Smooth muscle cell (in vitro differentiated cells): Measurements from ENCODE around the gene GAK. TPM values are rescaled to one million over a fixed set of nuclear protein-coding genes. Genes with fewer than 3 reads are reported as not detected.

ENCODE experiments used
- DNase-seq: peaks from one replicate; lab custom pipeline; 2025; ENCODE audit not compliant: unreplicated experiment; lab: John Stamatoyannopoulos, UW
- H2AFZ ChIP-seq: fragments of 200-600 bp; sonication (generic); 2 replicates; pipeline ENCODE4 v1.6.0; 2016; ENCODE audit warnings: antibody characterized with exemption, low read depth, mild to moderate bottlenecking
- H3F3A ChIP-seq: fragments of 200-600 bp; sonication (generic); 2 replicates; pipeline ENCODE4 v1.6.0; 2017; ENCODE audit warnings: antibody characterized with exemption, low read depth
- H3K27ac ChIP-seq: fragments of 200-600 bp; sonication (generic); 2 replicates; pipeline ENCODE4 v1.5.1; 2016; ENCODE audit warnings: low read depth, mild to moderate bottlenecking
- H3K27me3 ChIP-seq: fragments of 200-600 bp; sonication (generic); 2 replicates; pipeline ENCODE4 v1.6.1; 2016; ENCODE audit warnings: low read depth, mild to moderate bottlenecking
- H3K36me3 ChIP-seq: fragments of 200-600 bp; sonication (generic); 2 replicates; pipeline ENCODE4 v1.5.1; 2016; ENCODE audit warnings: low read depth
- H3K4me1 ChIP-seq: fragments of 200-600 bp; sonication (generic); 2 replicates; pipeline ENCODE4 v1.5.1; 2016; ENCODE audit warnings: low read depth
- H3K4me2 ChIP-seq: fragments of 200-600 bp; sonication (generic); 2 replicates; pipeline ENCODE4 v1.6.0; 2016; ENCODE audit warnings: mild to moderate bottlenecking
- H3K4me3 ChIP-seq: fragments of 200-600 bp; sonication (generic); 2 replicates; pipeline ENCODE4 v1.5.1; 2016; ENCODE audit warnings: mild to moderate bottlenecking
- H3K79me2 ChIP-seq: fragments of 200-600 bp; sonication (generic); 2 replicates; pipeline ENCODE4 v1.6.0; 2016; ENCODE audit warnings: low read depth, mild to moderate bottlenecking
- H3K9ac ChIP-seq: fragments of 200-600 bp; sonication (generic); 2 replicates; pipeline ENCODE4 v1.6.0; 2016; ENCODE audit warnings: low read depth
- H3K9me3 ChIP-seq: fragments of 200-600 bp; sonication (generic); replicated peaks from 2 replicates; pipeline ENCODE4 v1.5.1; 2016; ENCODE audit warnings: low read depth
- H4K20me1 ChIP-seq: fragments of 200-600 bp; sonication (generic); 2 replicates; pipeline ENCODE4 v1.6.0; 2016; ENCODE audit warnings: low read depth
- WGBS: methylation state at CpG from one replicate; pipeline ENCODE4 v1.1.7; 2016; ENCODE audit warnings: low lambda C conversion rate; 5-methylcytosine and 5-hydroxymethylcytosine counted together
- polyA plus RNA-seq: library from polyadenylated mRNA; unstranded; fragments of >200 nt; fragmentation: Nextera tagmentation; extraction: Ambion mirVana; gene quantifications from 2 replicates; pipeline ENCODE4 v1.2.1, GENCODE V29; 2016
- total RNA-seq: library from RNA; depleted of rRNA; stranded (reverse); fragments of >200 nt; gene quantifications from 2 replicates; pipeline ENCODE4 v1.2.3, GENCODE V29; 2014
- TF ChIP-seq, protein P1 (sequence below): fragments of 200-600 bp; sonication (generic); IDR thresholded peaks from 2 replicates; pipeline ENCODE4 v1.5.1; 2017; ENCODE audit warnings: borderline replicate concordance, mild to moderate bottlenecking, antibody characterized with exemption; ENCODE audit not compliant: insufficient read depth, poor library complexity, severe bottlenecking

GAK gene
- total and polyA plus RNA-seq, 2 experiments from 2014 or later = 56.2 to 85.4 TPM

DNA sequence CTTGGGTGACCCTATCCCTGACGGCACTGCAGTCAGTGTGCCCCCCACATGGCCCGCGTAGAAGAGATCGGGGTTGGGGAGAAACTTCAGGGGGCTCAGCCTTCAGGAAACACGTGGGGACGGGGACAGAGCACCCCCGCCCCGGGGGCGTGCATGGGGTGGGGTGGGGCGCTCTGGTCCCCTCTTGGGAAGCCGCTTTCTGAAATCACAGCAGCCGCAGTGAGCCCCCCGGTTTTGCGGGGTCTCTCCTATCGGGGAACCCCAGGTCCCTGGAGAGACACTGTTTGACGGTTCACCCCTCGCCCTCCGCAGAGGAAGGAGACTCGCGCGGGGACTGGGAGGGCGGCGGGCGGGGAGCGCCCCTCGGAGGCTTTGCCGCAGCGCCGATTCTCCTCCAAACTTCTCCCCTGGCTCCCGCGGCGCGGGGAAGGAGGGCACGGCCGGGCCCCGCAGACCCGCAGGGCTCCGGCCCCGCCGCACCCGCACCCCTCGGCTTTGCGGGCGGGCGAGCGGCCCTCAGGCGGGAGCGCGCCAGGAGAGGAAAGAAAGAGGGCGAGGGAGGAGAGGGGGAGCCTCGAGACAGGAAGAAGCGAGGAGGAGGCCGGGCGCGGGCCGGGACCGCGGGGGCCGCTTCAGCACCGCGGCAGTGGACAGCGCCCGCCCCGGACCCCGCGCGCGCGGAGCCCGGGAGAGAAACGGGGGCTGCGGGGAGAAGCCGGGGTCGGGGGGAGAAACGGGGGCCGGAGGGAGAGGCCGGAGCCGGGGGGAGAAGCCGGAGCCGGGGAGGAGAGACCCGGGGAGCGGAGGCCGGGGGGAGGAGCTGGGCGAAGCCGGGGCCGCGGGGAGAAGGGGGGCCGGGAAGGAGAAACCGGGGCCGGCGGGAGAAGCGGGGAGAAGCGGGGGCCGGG lies 106.8 kb downstream of the GAK start:
- Histone ChIP-seq H4K20me1 (no peaks in the 10 kb centered on the region), H3K4me3 (peak overlapping the region; percentile 40), H3K27ac (no peak overlapping the region), H3F3A (no peaks in the 10 kb centered on the region), H3K9ac (no peak overlapping the region), H3K27me3 (peaks cover 85% of the 10 kb centered on the region), H3K79me2 (no peaks in the 10 kb centered on the region), H2AFZ (no peak overlapping the region), H3K9me3 (no peaks in the 10 kb centered on the region), H3K4me1 (no peaks in the 10 kb centered on the region), H3K4me2 (peak overlapping the region; percentile 88), H3K36me3 (no peaks in the 10 kb centered on the region)
- TF ChIP-seq, protein P1, sequence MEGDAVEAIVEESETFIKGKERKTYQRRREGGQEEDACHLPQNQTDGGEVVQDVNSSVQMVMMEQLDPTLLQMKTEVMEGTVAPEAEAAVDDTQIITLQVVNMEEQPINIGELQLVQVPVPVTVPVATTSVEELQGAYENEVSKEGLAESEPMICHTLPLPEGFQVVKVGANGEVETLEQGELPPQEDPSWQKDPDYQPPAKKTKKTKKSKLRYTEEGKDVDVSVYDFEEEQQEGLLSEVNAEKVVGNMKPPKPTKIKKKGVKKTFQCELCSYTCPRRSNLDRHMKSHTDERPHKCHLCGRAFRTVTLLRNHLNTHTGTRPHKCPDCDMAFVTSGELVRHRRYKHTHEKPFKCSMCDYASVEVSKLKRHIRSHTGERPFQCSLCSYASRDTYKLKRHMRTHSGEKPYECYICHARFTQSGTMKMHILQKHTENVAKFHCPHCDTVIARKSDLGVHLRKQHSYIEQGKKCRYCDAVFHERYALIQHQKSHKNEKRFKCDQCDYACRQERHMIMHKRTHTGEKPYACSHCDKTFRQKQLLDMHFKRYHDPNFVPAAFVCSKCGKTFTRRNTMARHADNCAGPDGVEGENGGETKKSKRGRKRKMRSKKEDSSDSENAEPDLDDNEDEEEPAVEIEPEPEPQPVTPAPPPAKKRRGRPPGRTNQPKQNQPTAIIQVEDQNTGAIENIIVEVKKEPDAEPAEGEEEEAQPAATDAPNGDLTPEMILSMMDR = no peak
- WGBS = 24% methylated on average over 33 of the region's 94 CpGs
- no peak for DNase-seq

DNA sequence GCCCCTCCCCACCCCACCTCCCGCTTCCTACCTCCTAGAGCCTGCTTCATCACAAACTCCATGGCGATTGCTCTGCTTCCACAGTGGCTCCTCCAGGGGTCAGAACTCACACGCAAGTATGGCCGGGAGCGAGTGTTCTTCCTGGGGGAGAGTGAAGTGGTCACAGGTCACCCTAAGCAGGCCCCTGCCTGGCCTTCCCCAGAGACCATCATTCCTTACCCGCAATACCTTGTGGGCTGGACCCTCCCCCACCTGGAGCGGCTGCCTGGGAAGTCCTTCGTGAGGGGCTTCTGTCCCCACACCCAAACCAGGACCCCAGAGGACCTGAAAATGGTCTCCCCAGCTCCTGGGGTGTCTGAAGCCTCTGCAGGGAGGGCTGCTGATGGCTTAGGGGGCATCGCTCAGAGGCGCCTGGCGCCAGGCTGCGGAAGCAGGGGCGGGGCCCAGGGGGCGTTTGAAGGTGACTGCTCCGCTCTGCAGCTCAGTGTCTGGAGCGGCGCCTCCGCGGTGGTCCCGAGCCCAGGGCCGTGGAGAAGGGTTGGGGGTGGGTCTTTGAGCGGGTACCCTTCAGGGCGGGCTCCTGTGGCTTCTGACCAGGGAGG lies 107.6 kb downstream of the GAK start:
- peaks cover 82% of the 10 kb centered on the region for H3K27me3 ChIP-seq
- TF ChIP-seq, protein P1 = no peak

GRCh38 chr4:823761-824460 lies 108.2 kb downstream of the GAK start:
- TF ChIP-seq, protein P1 = no peak
- no peaks in the 10 kb centered on the region for H3K4me1 ChIP-seq
- H3K36me3 ChIP-seq = no peaks in the 10 kb centered on the region
- peaks cover 82% of the 10 kb centered on the region for H3K27me3 ChIP-seq
- H3K27ac ChIP-seq = no peak overlapping the region
- no peaks in the 10 kb centered on the region for H3K9me3 ChIP-seq
- no peak overlapping the region for H3K4me2 ChIP-seq
- no peaks in the 10 kb centered on the region for H4K20me1 ChIP-seq
- no peak for DNase-seq
- H3F3A ChIP-seq = no peaks in the 10 kb centered on the region
- H3K79me2 ChIP-seq = no peaks in the 10 kb centered on the region
- H3K9ac ChIP-seq = no peak overlapping the region
- H3K4me3 ChIP-seq = no peak overlapping the region
- WGBS = 74% methylated on average over 24 of the region's 24 CpGs
- no peak overlapping the region for H2AFZ ChIP-seq

More for the DNA sequence above, 107.6 kb downstream of the GAK start:
- H4K20me1 ChIP-seq = no peaks in the 10 kb centered on the region
- WGBS = 23% methylated on average over 21 of the region's 23 CpGs
- no peaks in the 10 kb centered on the region for H3K79me2 ChIP-seq
- H3K4me2 ChIP-seq = no peak overlapping the region
- H3K36me3 ChIP-seq = no peaks in the 10 kb centered on the region
- no peak overlapping the region for H3K9ac ChIP-seq
- no peak overlapping the region for H2AFZ ChIP-seq
- H3K9me3 ChIP-seq = no peaks in the 10 kb centered on the region
- H3K27ac ChIP-seq = no peak overlapping the region
- DNase-seq = no peak
- H3F3A ChIP-seq = no peaks in the 10 kb centered on the region
- no peak overlapping the region for H3K4me3 ChIP-seq
- no peaks in the 10 kb centered on the region for H3K4me1 ChIP-seq
